ENCODE data around the gene UTP14C.

UTP14C gene, protein sequence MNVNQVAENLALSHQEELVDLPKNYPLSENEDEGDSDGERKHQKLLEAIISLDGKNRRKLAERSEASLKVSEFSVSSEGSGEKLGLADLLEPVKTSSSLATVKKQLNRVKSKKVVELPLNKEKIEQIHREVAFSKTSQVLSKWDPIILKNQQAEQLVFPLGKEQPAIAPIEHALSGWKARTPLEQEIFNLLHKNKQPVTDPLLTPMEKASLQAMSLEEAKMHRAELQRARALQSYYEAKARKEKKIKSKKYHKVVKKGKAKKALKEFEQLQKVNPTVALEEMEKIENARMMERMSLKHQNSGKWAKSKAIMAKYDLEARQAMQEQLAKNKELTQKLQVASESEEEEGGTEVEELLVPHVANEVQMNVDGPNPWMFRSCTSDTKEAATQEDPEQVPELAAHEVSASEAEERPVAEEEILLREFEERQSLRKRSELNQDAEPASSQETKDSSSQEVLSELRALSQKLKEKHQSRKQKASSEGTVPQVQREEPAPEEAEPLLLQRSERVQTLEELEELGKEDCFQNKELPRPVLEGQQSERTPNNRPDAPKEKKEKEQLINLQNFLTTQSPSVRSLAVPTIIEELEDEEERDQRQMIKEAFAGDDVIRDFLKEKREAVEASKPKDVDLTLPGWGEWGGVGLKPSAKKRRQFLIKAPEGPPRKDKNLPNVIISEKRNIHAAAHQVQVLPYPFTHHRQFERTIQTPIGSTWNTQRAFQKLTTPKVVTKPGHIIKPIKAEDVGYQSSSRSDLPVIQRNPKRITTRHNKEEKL

GRCh38 chr13:52024481-52024880, at the start of gene UTP14C:
UTP14C (plus strand) TSS chr13:52024691; CDS start chr13:52028805, 4,114 bp downstream.
- TF ChIP-seq, protein P1, sequence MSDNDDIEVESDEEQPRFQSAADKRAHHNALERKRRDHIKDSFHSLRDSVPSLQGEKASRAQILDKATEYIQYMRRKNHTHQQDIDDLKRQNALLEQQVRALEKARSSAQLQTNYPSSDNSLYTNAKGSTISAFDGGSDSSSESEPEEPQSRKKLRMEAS (IDR thresholded peaks at IDR 0.05), result no peak
- TF ChIP-seq, protein P2, sequence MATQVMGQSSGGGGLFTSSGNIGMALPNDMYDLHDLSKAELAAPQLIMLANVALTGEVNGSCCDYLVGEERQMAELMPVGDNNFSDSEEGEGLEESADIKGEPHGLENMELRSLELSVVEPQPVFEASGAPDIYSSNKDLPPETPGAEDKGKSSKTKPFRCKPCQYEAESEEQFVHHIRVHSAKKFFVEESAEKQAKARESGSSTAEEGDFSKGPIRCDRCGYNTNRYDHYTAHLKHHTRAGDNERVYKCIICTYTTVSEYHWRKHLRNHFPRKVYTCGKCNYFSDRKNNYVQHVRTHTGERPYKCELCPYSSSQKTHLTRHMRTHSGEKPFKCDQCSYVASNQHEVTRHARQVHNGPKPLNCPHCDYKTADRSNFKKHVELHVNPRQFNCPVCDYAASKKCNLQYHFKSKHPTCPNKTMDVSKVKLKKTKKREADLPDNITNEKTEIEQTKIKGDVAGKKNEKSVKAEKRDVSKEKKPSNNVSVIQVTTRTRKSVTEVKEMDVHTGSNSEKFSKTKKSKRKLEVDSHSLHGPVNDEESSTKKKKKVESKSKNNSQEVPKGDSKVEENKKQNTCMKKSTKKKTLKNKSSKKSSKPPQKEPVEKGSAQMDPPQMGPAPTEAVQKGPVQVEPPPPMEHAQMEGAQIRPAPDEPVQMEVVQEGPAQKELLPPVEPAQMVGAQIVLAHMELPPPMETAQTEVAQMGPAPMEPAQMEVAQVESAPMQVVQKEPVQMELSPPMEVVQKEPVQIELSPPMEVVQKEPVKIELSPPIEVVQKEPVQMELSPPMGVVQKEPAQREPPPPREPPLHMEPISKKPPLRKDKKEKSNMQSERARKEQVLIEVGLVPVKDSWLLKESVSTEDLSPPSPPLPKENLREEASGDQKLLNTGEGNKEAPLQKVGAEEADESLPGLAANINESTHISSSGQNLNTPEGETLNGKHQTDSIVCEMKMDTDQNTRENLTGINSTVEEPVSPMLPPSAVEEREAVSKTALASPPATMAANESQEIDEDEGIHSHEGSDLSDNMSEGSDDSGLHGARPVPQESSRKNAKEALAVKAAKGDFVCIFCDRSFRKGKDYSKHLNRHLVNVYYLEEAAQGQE (IDR thresholded peaks at IDR 0.05; ENCODE audit: low read depth), result no peak
- TF ChIP-seq TEAD4 (IDR thresholded peaks at IDR 0.05), result no peak
- TF ChIP-seq YY1 (IDR thresholded peaks at IDR 0.05; ENCODE audit: low read depth), result no peak
- no peak for TF ChIP-seq EP300 (IDR thresholded peaks at IDR 0.05; ENCODE audit: borderline replicate concordance)
- TF ChIP-seq TCF12 (IDR thresholded peaks at IDR 0.05; ENCODE audit: low read depth), result no peak
- TF ChIP-seq, protein P3, sequence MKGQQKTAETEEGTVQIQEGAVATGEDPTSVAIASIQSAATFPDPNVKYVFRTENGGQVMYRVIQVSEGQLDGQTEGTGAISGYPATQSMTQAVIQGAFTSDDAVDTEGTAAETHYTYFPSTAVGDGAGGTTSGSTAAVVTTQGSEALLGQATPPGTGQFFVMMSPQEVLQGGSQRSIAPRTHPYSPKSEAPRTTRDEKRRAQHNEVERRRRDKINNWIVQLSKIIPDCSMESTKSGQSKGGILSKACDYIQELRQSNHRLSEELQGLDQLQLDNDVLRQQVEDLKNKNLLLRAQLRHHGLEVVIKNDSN (IDR thresholded peaks at IDR 0.05), result no peak
- no peak for TF ChIP-seq EGR1 (IDR thresholded peaks at IDR 0.05)
- no peak for TF ChIP-seq NFIC (IDR thresholded peaks at IDR 0.05)

- no peak for TF ChIP-seq TAF1 (IDR thresholded peaks at IDR 0.05; ENCODE audit: low read depth)
- no peak for TF ChIP-seq YY1 (IDR thresholded peaks at IDR 0.05; ENCODE audit: low read depth)
- TF ChIP-seq, protein P2 (IDR thresholded peaks at IDR 0.05; ENCODE audit: low read depth), result no peak
- TF ChIP-seq CEBPB (IDR thresholded peaks at IDR 0.05), result no peak
- no peak for TF ChIP-seq RAD21 (IDR thresholded peaks at IDR 0.05; ENCODE audit: low read depth)
- TF ChIP-seq, protein P3 (IDR thresholded peaks at IDR 0.05), result no peak
- TF ChIP-seq, protein P1 (IDR thresholded peaks at IDR 0.05), result no peak
- TF ChIP-seq ZBTB7A (IDR thresholded peaks at IDR 0.05; ENCODE audit: low read depth), result no peak
- no peak for TF ChIP-seq CREB1 (IDR thresholded peaks at IDR 0.05; ENCODE audit: low read depth)
These were observed 48.1 kb upstream of the UTP14C start for GRCh38 chr13:51976423-51976822.

GRCh38 chr13:51976890-51977289, 47.6 kb upstream of the UTP14C start:
- TF ChIP-seq YY1 (IDR thresholded peaks at IDR 0.05; ENCODE audit: low read depth) (no peak), CEBPB (IDR thresholded peaks at IDR 0.05) (no peak), CREB1 (IDR thresholded peaks at IDR 0.05; ENCODE audit: low read depth) (no peak), TCF12 (IDR thresholded peaks at IDR 0.05; ENCODE audit: low read depth) (no peak)

- TF ChIP-seq YY1 (IDR thresholded peaks at IDR 0.05; ENCODE audit: low read depth), result no peak
- no peak for TF ChIP-seq RAD21 (IDR thresholded peaks at IDR 0.05; ENCODE audit: low read depth)
- TF ChIP-seq TAF1 (IDR thresholded peaks at IDR 0.05; ENCODE audit: low read depth), result no peak
- TF ChIP-seq EGR1 (IDR thresholded peaks at IDR 0.05), result no peak
- TF ChIP-seq FOXM1 (IDR thresholded peaks at IDR 0.05; ENCODE audit: borderline replicate concordance, low read depth), result no peak
- no peak for TF ChIP-seq TEAD4 (IDR thresholded peaks at IDR 0.05)
- TF ChIP-seq, protein P1 (IDR thresholded peaks at IDR 0.05), result no peak
- TF ChIP-seq, protein P3 (IDR thresholded peaks at IDR 0.05), result no peak
- TF ChIP-seq TCF12 (IDR thresholded peaks at IDR 0.05; ENCODE audit: low read depth), result no peak
- no peak for TF ChIP-seq NFIC (IDR thresholded peaks at IDR 0.05)
- no peak for TF ChIP-seq CREB1 (IDR thresholded peaks at IDR 0.05; ENCODE audit: low read depth)
- TF ChIP-seq, protein P2 (IDR thresholded peaks at IDR 0.05; ENCODE audit: low read depth), result no peak
- TF ChIP-seq EP300 (IDR thresholded peaks at IDR 0.05; ENCODE audit: borderline replicate concordance), result no peak
These were observed 46.9 kb upstream of the UTP14C start for GRCh38 chr13:51977625-51978024.

Measured in Ishikawa (cell line).